HCT116 (cell line): ENCODE data around the gene PMAIP1. TPM values are rescaled to one million over a fixed set of nuclear protein-coding genes. Genes with fewer than 3 reads are reported as not detected.

Experiments
- ATAC-seq: fragments of 200-7000 bp; cut with Tn5 transposase; 2 replicates; pipeline ENCODE4 v1.9.1; 2020; ENCODE audit warnings: mild to moderate bottlenecking, moderate library complexity
- BruUV-seq: library from RNA; stranded (reverse); fragments of 400-500 nt; replicated peaks from 2 replicates; lab custom pipeline; 2021; lab: Mats Ljungman, UMichigan
- CTCF ChIA-PET: fragments of 300-600 bp; sonication (Branson Sonifier 250); formaldehyde crosslinking; loops from one replicate; lab custom pipeline; 2021; ENCODE audit warnings: antibody characterized with exemption; lab: Charles Lee
- POLR2A ChIA-PET: fragments of 300-600, 350-600 bp; sonication (Branson Sonifier 250); formaldehyde crosslinking; loops from one replicate; lab custom pipeline; 2021; ENCODE audit warnings: antibody characterized with exemption; lab: Charles Lee
- RAD21 ChIA-PET, 2 experiments: fragments of 300-600 bp; sonication (Branson Sonifier 250); formaldehyde crosslinking; loops; one replicate each; lab custom pipeline; 2023; ENCODE audit warnings: low total read pairs in 2 of 2; ENCODE audit not compliant: uncharacterized antibody in 2 of 2, unreplicated experiment in 2 of 2, low non-redundant PET in 1 of 2; lab: Charles Lee
- DNase-seq: peaks from one replicate; pipeline ENCODE4 v3.0.0-alpha.2; 2010; ENCODE audit warnings: low read depth, low spot score
- H2AFZ ChIP-seq: fragments of 200-600 bp; shearing (Covaris generic), sonication (generic); 2 replicates; pipeline ENCODE4 v1.6.1; 2017; ENCODE audit warnings: low read depth, mixed run types, mixed read lengths, antibody characterized with exemption, low read length; ENCODE audit not compliant: poor library complexity, severe bottlenecking
- H3K27ac ChIP-seq: 2 replicates; pipeline ENCODE4 v1.5.1; 2012; ENCODE audit warnings: low read depth, low read length
- H3K27me3 ChIP-seq: fragments of 200-600 bp; sonication (generic); 2 replicates; pipeline ENCODE4 v1.6.1; 2016; ENCODE audit warnings: mixed run types, low read length, mixed read lengths; ENCODE audit not compliant: insufficient read depth
- H3K36me3 ChIP-seq, 2 experiments: fragments of 200-500 bp in 1 of 2; fragments of 200-600 bp in 1 of 2; sonication (Bioruptor generic) in 1 of 2; sonication (generic) in 1 of 2; 2 replicates each; pipeline versions ENCODE4 v1.5.1 to v1.6.1; 2014 to 2016; ENCODE audit warnings: low read length in 2 of 2, inconsistent platforms in 1 of 2, mixed read lengths in 1 of 2, mixed run types in 1 of 2; ENCODE audit not compliant: insufficient read depth in 2 of 2, control insufficient read depth in 1 of 2
- H3K4me1 ChIP-seq, 2 experiments: fragments of 200-600 bp in 1 of 2; sonication (generic) in 1 of 2; 2 replicates each; pipeline versions ENCODE4 v1.5.1 to v1.6.1; 2012 to 2017; ENCODE audit warnings: low read length in 2 of 2, inconsistent platforms in 1 of 2, mild to moderate bottlenecking in 1 of 2, mixed read lengths in 1 of 2, mixed run types in 1 of 2, moderate library complexity in 1 of 2; ENCODE audit not compliant: insufficient read depth in 2 of 2, control insufficient read depth in 1 of 2
- H3K4me2 ChIP-seq: fragments of 200-600 bp; sonication (generic); 2 replicates; pipeline ENCODE4 v1.6.1; 2017; ENCODE audit warnings: mixed run types, low read length, mixed read lengths
- H3K4me3 ChIP-seq, 2 experiments: fragments of 200-600 bp in 1 of 2; sonication (generic) in 1 of 2; replicated peaks in 1 of 2; 2 replicates each; pipeline ENCODE4 v1.5.1; 2011 to 2016; ENCODE audit warnings: low read length in 2 of 2, control low read depth in 1 of 2, low read depth in 1 of 2, mild to moderate bottlenecking in 1 of 2, mixed read lengths in 1 of 2, mixed run types in 1 of 2
- H3K79me2 ChIP-seq: fragments of 200-600 bp; sonication (generic); 2 replicates; pipeline ENCODE4 v1.6.1; 2017; ENCODE audit warnings: mild to moderate bottlenecking, mixed run types, low read length, moderate library complexity, mixed read lengths; ENCODE audit not compliant: insufficient read depth
- H3K9ac ChIP-seq: fragments of 200-600 bp; sonication (generic); 2 replicates; pipeline ENCODE4 v1.6.1; 2016; ENCODE audit warnings: low read length, mixed read lengths
- H3K9me2 ChIP-seq: fragments of 200-600 bp; sonication (generic), shearing (Covaris generic); 2 replicates; pipeline ENCODE4 v1.6.1; 2017; ENCODE audit warnings: mixed run types, mild to moderate bottlenecking, moderate library complexity; ENCODE audit not compliant: insufficient read depth
- H3K9me3 ChIP-seq, 2 experiments: fragments of 200-500 bp in 1 of 2; fragments of 200-600 bp in 1 of 2; sonication (Bioruptor generic) in 1 of 2; sonication (generic) in 1 of 2; 2 replicates each; pipeline ENCODE4 v1.6.1; 2014 to 2017; ENCODE audit warnings: low read length in 2 of 2, mixed read lengths in 2 of 2, inconsistent platforms in 1 of 2, low read depth in 1 of 2, mild to moderate bottlenecking in 1 of 2, mixed run types in 1 of 2, moderate library complexity in 1 of 2; ENCODE audit not compliant: control insufficient read depth in 1 of 2, insufficient read depth in 1 of 2
- H4K20me1 ChIP-seq: fragments of 200-600 bp; sonication (generic), shearing (Covaris generic); 2 replicates; pipeline ENCODE4 v1.6.1; 2017; ENCODE audit warnings: mixed run types, mild to moderate bottlenecking, moderate library complexity; ENCODE audit not compliant: insufficient read depth
- MAX ChIP-seq: IDR thresholded peaks from 2 replicates; pipeline ENCODE4 v1.6.1; 2012
- RAD21 ChIP-seq: IDR thresholded peaks from 2 replicates; pipeline ENCODE4 v1.6.1; 2012; ENCODE audit warnings: low read depth, mild to moderate bottlenecking
- REST ChIP-seq: IDR thresholded peaks from 2 replicates; pipeline ENCODE4 v1.6.1; 2012; ENCODE audit warnings: low read depth
- SRF ChIP-seq: IDR thresholded peaks from 2 replicates; pipeline ENCODE4 v1.6.1; 2012; ENCODE audit warnings: low read depth
- ZNF274 ChIP-seq: fragments of 200-500 bp; sonication (Bioruptor generic); IDR thresholded peaks from 2 replicates; pipeline ENCODE4 v1.6.1; 2014; ENCODE audit warnings: mild to moderate bottlenecking, low read depth, low read length, inconsistent platforms
- intact Hi-C: fragments of 100-400 bp; cut with micrococcal nuclease; formaldehyde crosslinking; loops from 2 replicates; pipeline ENCODE4 v1.10.0; 2022
- total RNA-seq: library from RNA; stranded (reverse); gene quantifications from one replicate; pipeline ENCODE4 v1.2.1, GENCODE V29; 2021; ENCODE audit not compliant: unreplicated experiment

The PMAIP1 gene
- total RNA-seq, 1 experiment from 2014 or later: 66.7 TPM

DNA sequence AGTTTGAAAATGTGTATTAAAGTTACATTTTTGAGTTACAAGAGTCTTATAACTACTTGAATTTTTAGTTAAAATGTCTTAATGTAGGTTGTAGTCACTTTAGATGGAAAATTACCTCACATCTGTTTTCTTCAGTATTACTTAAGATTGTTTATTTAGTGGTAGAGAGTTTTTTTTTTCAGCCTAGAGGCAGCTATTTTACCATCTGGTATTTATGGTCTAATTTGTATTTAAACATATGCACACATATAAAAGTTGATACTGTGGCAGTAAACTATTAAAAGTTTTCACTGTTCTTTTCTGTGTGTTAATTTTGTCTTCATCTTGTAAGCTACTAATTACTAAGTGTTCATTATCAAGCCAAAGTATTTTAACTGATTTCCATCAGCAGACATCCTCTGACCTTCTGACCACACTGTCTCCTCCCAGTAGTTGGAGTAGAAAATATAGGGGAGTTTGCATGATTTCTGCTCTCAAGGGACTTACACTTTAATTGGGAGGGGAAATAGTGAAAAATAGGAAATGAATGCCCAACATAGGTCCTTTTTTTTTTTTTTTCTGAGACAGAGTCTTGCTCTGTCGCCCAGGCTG, 4.3 kb downstream of the PMAIP1 start:
- POLR2A ChIA-PET: interaction anchor here (1.1 to 3.3 kb wide), 4 partner anchors 14 to 81 kb away, joined by 3 to 19 read pairs (median 11); no protein-coding TSS in a partner anchor
- Histone ChIP-seq H3K27me3 (no peaks in the 10 kb centered on the region), H3K79me2 (peaks cover 45% of the 10 kb centered on the region), H2AFZ (no peak overlapping the region), H3K36me3 (peaks cover 11 to 20% of the 10 kb centered on the region in 2 experiments; a peak in 3 of 4 replicates), H3K4me2 (peak overlapping the region; percentile 20), H3K9ac (no peak overlapping the region), H3K9me3 (no peaks in the 10 kb centered on the region), H3K9me2 (no peaks in the 10 kb centered on the region), H3K4me1 (peaks cover 30 to 86% of the 10 kb centered on the region in 2 experiments; a peak in 3 of 4 replicates), H3K27ac (no peak overlapping the region), H3K4me3 (no peak overlapping the region), H4K20me1 (peaks cover 13% of the 10 kb centered on the region; the same call in 1 of the 2 replicates)
- TF ChIP-seq ZNF274: no peak
- no peak for TF ChIP-seq REST
- no peak for TF ChIP-seq RAD21
- no peak for TF ChIP-seq SRF
- no peak for TF ChIP-seq MAX
- RAD21 ChIA-PET: no interaction called here
- BruUV-seq: no TSS peak
- CTCF ChIA-PET: interaction anchor here (1.4 kb wide), 1 partner anchor 64 kb away, joined by 3 read pairs; no protein-coding TSS in a partner anchor
- ATAC-seq (no peak), DNase-seq (no peak)
- intact Hi-C loops: no loop called here
